Psoas muscle (tissue), 8 donors: ENCODE data around the gene BEX4. TPM values are rescaled to one million over a fixed set of nuclear protein-coding genes. Genes with fewer than 3 reads are reported as not detected.
"Not testable (repeated sequence)": the region's sequence is repeated elsewhere in the genome, so short reads cannot be mapped to it uniquely, and the experiment has no call there.

ENCODE experiments used
- ATAC-seq, 4 donors: fragments of 200-7000 bp; cut with Tn5 transposase; one replicate each; pipeline ENCODE4 v1.9.1; 2020; ENCODE audit warnings: moderate library complexity in 3 of 4, mild to moderate bottlenecking in 2 of 4
- DNase-seq, 2 donors: peaks; one replicate each; pipeline ENCODE4 v3.0.0-alpha.2; 2020
- H3K27ac ChIP-seq: fragments of 200-600 bp; one replicate; pipeline ENCODE4 v1.8.0; 2022
- H3K27me3 ChIP-seq, 3 donors: fragments of 200-600 bp in 1 of 3; one replicate each; pipeline versions ENCODE4 v1.6.1 to v1.8.0; 2013 to 2022; ENCODE audit warnings: low read length in 2 of 3, mild to moderate bottlenecking in 2 of 3, moderate library complexity in 1 of 3; ENCODE audit not compliant: insufficient read depth in 3 of 3
- H3K36me3 ChIP-seq, 2 donors: fragments of 200-600 bp in 1 of 2; one replicate each; pipeline versions ENCODE4 v1.6.1 to v1.8.0; 2013 to 2022; ENCODE audit warnings: low read depth in 1 of 2, mild to moderate bottlenecking in 1 of 2, moderate library complexity in 1 of 2; ENCODE audit not compliant: insufficient read depth in 1 of 2
- H3K4me1 ChIP-seq: fragments of 200-600 bp; one replicate; pipeline ENCODE4 v1.8.0; 2022
- H3K4me3 ChIP-seq: fragments of 200-600 bp; one replicate; pipeline ENCODE4 v1.8.0; 2022; ENCODE audit warnings: mild to moderate bottlenecking
- H3K9me3 ChIP-seq: fragments of 200-600 bp; one replicate; pipeline ENCODE4 v1.8.0; 2022
- WGBS, 3 donors: extraction: QIAGEN DNeasy Blood & Tissue Kit; methylation state at CpG; one replicate each; pipeline versions ENCODE4 v1.1.6 to v1.1.7; 2013; 5-methylcytosine and 5-hydroxymethylcytosine counted together
- intact Hi-C, 2 donors: fragments of 100-400 bp; cut with DNase I; formaldehyde crosslinking; loops; one replicate each; pipeline versions ENCODE4 v1.11.0 to v1.14.2; 2022
- polyA plus RNA-seq, 3 donors: library from polyadenylated mRNA; stranded (reverse); fragments of 200-250 nt; gene quantifications; one replicate each; pipeline ENCODE4 v1.2.3, GENCODE V29; 2013
- total RNA-seq, 4 donors: library from RNA; stranded (reverse); fragmentation: NEBNext Ultra II Directional in 2 of 4; extraction: Animal tissue kit (Norgen Biotek cat#: 25700) in 2 of 4; gene quantifications; one replicate each; pipeline versions ENCODE4 v1.2.1 to v1.2.4, GENCODE V29; 2021 to 2023
- TF ChIP-seq, protein P1 (sequence below): fragments of 200-600 bp; IDR thresholded peaks from one replicate; pipeline ENCODE4 v1.8.0; 2022; ENCODE audit warnings: antibody characterized with exemption
- donor health status: healthy with polysubstance abuse.
- donor health status: DM: no; HTN: no; CAD: no; lungs with moderate emphysema.
- donor health status: Bipolar disorder and iron deficiency.
- donor health status: healthy.
- donor health status: DM: yes; HTN: yes; CAD: no.
- donor health status: DM: no; HTN: no; CAD: no.
- donor health status: DM: no; HTN: no; CAD: no.
- donor health status: DM: yes; HTN: yes; CAD: no.

The BEX4 gene
- total and polyA plus RNA-seq, 7 donors: 1.9 to 4.9 (median 3.7) TPM

- Histone ChIP-seq H3K36me3 (no peaks in the 10 kb centered on the region), H3K4me1 (no peaks in the 10 kb centered on the region), H3K4me3 (no peak overlapping the region), H3K27ac (no peak overlapping the region), H3K9me3 (no peaks in the 10 kb centered on the region), H3K27me3 (peaks cover 0 to 28% (median 0%) of the 10 kb centered on the region in 3 donors)
- TF ChIP-seq, protein P1, sequence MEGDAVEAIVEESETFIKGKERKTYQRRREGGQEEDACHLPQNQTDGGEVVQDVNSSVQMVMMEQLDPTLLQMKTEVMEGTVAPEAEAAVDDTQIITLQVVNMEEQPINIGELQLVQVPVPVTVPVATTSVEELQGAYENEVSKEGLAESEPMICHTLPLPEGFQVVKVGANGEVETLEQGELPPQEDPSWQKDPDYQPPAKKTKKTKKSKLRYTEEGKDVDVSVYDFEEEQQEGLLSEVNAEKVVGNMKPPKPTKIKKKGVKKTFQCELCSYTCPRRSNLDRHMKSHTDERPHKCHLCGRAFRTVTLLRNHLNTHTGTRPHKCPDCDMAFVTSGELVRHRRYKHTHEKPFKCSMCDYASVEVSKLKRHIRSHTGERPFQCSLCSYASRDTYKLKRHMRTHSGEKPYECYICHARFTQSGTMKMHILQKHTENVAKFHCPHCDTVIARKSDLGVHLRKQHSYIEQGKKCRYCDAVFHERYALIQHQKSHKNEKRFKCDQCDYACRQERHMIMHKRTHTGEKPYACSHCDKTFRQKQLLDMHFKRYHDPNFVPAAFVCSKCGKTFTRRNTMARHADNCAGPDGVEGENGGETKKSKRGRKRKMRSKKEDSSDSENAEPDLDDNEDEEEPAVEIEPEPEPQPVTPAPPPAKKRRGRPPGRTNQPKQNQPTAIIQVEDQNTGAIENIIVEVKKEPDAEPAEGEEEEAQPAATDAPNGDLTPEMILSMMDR: no peak
- ATAC-seq: no peak
- intact Hi-C loops: loop anchor here in 1 of 2 donors (5.0 to 10.0 kb wide), 2 partner anchors 39 to 252 kb away; no protein-coding TSS in a partner anchor
- 76 to 87% (median 76%) methylated on average over 7 to 8 of the region's 8 CpGs for WGBS, 3 donors
- DNase-seq: no peak
These were observed 2.0 kb upstream of the BEX4 start for GRCh38 chrX:103212749-103213457.

DNA sequence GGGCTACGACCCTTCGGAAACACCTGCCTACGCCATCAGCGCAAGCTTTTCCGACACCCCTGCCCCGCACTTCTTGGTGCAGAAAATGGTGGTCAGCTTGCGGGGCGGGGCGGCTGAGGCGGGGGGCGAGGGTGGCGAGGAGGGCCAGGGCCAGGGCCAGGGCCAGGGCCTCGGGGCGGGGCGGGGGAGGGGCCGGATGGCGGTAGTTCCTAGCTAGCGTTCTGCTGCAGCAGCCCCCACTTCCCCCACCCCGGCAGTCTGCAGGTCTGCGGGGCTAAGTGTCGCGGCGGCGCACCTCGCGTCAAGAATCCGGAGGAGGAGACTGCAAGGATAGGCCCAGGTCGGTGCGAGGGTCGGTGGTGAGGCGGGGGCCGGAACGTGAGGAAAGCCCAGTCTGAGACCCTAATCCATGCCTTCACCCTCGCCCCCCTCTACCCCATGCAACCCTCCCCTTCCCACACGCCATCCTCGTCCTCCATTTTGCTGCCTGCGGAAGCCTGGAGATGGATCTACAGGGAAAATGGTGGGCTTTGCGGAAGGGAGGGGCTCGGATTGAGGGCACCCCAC is 600 bp downstream of the BEX4 start:
- peak overlapping the region; percentile 68 for H3K4me3 ChIP-seq
- 8 to 30% (median 18%) methylated on average over 12 to 37 of the region's 39 CpGs for WGBS, 3 donors
- H3K36me3 ChIP-seq: no peaks in the 10 kb centered on the region
- H3K27me3 ChIP-seq: peaks cover 0 to 46% (median 0%) of the 10 kb centered on the region in 3 donors
- no peaks in the 10 kb centered on the region for H3K9me3 ChIP-seq
- peak overlapping the region; percentile 61 for H3K27ac ChIP-seq
- peak; percentile 25 to 47 for DNase-seq
- intact Hi-C loops: loop anchor here in 1 of 2 donors (10.0 kb wide), 1 partner anchor 249 kb away; no protein-coding TSS in a partner anchor
- TF ChIP-seq, protein P1: no peak
- H3K4me1 ChIP-seq: no peaks in the 10 kb centered on the region
- ATAC-seq: peak in 3 of 4 donors; percentile 19 to 33 (median 30)

DNA sequence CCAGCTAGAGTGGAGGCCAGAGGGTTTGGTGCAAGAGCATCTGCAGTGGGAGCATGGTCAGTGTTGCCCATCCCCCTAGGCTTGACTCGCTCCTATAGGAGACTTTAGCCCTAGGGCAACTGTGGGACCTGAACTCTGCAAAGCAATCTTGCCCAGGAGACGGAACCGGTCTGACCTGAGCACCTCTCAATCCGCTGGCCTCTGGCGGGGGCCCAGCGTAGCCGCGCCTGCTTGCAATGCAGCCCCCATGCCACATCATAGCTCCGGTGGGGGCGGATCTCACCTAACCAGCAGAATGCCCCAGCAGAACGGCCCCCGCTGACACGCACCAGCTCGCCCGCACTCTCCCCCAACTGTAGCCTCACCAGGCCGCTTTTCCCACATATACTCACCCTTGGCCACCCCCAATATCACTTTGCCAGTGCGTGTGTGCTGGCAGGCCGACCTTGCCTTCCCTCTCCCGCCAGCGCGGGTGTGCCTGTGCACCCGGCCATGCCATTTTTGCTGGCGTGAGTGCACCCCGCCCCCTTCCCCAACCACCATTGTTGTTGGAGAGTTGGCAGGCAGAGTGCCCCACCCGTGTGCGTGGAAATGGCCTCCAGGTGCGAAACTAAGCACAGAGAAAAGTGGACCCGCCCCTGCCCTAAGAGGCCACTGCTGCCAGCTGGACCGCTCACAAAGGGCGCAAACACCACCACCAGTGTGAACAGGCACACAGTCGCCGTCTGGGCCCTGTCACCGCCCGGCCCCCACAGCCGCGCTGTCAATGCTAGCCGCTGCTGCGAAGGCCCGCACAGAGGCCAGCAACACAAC is 5.8 kb downstream of the BEX4 start:
- Histone ChIP-seq H3K4me1 (no peaks in the 10 kb centered on the region), H3K9me3 (peaks cover 13% of the 10 kb centered on the region), H3K4me3 (no peak overlapping the region), H3K36me3 (no peaks in the 10 kb centered on the region), H3K27ac (no peak overlapping the region), H3K27me3 (peaks cover 0 to 55% (median 0%) of the 10 kb centered on the region in 3 donors)
- WGBS, 3 donors: 40 to 54% (median 44%) methylated on average over 31 to 39 of the region's 39 CpGs
- ATAC-seq (no peak), DNase-seq (no peak)
- TF ChIP-seq, protein P1: no peak
- intact Hi-C loops: no loop called here

- H3K9me3 ChIP-seq: peaks cover 13% of the 10 kb centered on the region
- H3K36me3 ChIP-seq, ATAC-seq, intact Hi-C loops, H3K27ac ChIP-seq, H3K4me3 ChIP-seq, H3K4me1 ChIP-seq, DNase-seq: not testable (repeated sequence)
- peaks cover 0 to 26% (median 0%) of the 10 kb centered on the region in 3 donors for H3K27me3 ChIP-seq
- 76 to 94% (median 89%) methylated on average over 4 of the region's 4 CpGs for WGBS, 3 donors
These were observed 11.0 kb downstream of the BEX4 start for GRCh38 chrX:103225918-103226317.

DNA sequence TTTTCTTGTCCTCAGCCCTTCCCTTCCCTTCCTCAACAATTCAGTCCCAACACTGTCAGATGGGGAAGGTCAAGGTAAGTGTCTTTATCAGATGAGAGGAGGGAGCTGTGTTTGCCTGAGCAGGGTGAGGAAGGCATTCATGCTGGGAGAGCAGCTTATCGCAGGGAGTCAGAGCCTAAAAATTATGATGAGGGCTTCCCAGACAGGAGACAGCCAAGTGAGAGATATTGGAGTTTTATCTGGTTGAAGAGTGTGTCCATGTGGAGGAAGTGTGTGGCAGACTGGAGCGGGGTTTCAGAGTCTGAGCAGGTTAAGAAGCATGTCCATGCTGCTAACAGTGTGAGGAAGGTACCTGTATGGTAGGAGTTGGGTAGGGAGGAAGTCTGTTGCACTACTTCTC is 18.4 kb downstream of the BEX4 start:
- TF ChIP-seq, protein P1: no peak
- Histone ChIP-seq H3K27me3 (peaks cover 0 to 14% (median 0%) of the 10 kb centered on the region in 3 donors), H3K36me3 (no peaks in the 10 kb centered on the region), H3K27ac (no peak overlapping the region), H3K9me3 (no peaks in the 10 kb centered on the region), H3K4me3 (no peak overlapping the region), H3K4me1 (no peaks in the 10 kb centered on the region)
- intact Hi-C loops: no loop called here
- ATAC-seq (no peak), DNase-seq (no peak)
- 66 to 92% (median 83%) methylated on average over 2 of the region's 2 CpGs for WGBS, 3 donors
